ENCODE measurements around the gene FBF1.

The FBF1 gene

GRCh38 chr17:75959051-75959838 lies 18.4 kb upstream of the FBF1 start:
- no peak for DNase-seq (ENCODE audit: low spot score)

GRCh38 chr17:75950855-75951554 lies 10.2 kb upstream of the FBF1 start:
- DNase-seq (ENCODE audit: low spot score), result no peak

GRCh38 chr17:75950421-75950820 lies 9.6 kb upstream of the FBF1 start:
- DNase-seq (ENCODE audit: low spot score), result no peak

- DNase-seq (ENCODE audit: low spot score), result no peak
Measured at GRCh38 chr17:75945211-75945610, 4.4 kb upstream of the FBF1 start.

- DNase-seq (ENCODE audit: low spot score), result no peak
Measured at GRCh38 chr17:75943491-75943890, 2.6 kb upstream of the FBF1 start.

GRCh38 chr17:75942473-75942872 lies 1.6 kb upstream of the FBF1 start:
- DNase-seq (ENCODE audit: low spot score), result no peak

- no peak for DNase-seq (ENCODE audit: low spot score)
Measured at GRCh38 chr17:75941442-75941819, 589 bp upstream of the FBF1 start.

- DNase-seq (ENCODE audit: low spot score), result no peak
Measured at GRCh38 chr17:75937652-75938051, 3.2 kb downstream of the FBF1 start.

GRCh38 chr17:75933808-75934207 lies 7.0 kb downstream of the FBF1 start:
- DNase-seq (ENCODE audit: low spot score), result no peak

- DNase-seq (ENCODE audit: low spot score), result no peak
Measured at GRCh38 chr17:75932852-75933251, 8.0 kb downstream of the FBF1 start.

GRCh38 chr17:75931062-75931461 lies 9.8 kb downstream of the FBF1 start:
- DNase-seq (ENCODE audit: low spot score), result no peak

GRCh38 chr17:75927286-75927922 lies 13.4 kb downstream of the FBF1 start:
- DNase-seq (ENCODE audit: low spot score), result no peak

- DNase-seq (ENCODE audit: low spot score), result no peak
Measured at GRCh38 chr17:75926456-75926855, 14.4 kb downstream of the FBF1 start.

- DNase-seq (ENCODE audit: low spot score), result no peak
Measured at GRCh38 chr17:75925912-75926311, 14.9 kb downstream of the FBF1 start.

GRCh38 chr17:75925103-75925502 lies 15.7 kb downstream of the FBF1 start:
- DNase-seq (ENCODE audit: low spot score), result no peak

- no peak for DNase-seq (ENCODE audit: low spot score)
Measured at GRCh38 chr17:75922963-75923874, 17.6 kb downstream of the FBF1 start.

GRCh38 chr17:75922173-75922961 lies 18.5 kb downstream of the FBF1 start:
- DNase-seq (ENCODE audit: low spot score), result no peak

GRCh38 chr17:75921596-75921995 lies 19.2 kb downstream of the FBF1 start:
- no peak for DNase-seq (ENCODE audit: low spot score)

- DNase-seq (ENCODE audit: low spot score), result no peak
Measured at GRCh38 chr17:75920045-75920560, 20.7 kb downstream of the FBF1 start.

- DNase-seq (ENCODE audit: low spot score), result no peak
Measured at GRCh38 chr17:75919611-75920010, 21.2 kb downstream of the FBF1 start.

- DNase-seq (ENCODE audit: low spot score), result no peak
Measured at GRCh38 chr17:75917917-75918445, 22.9 kb downstream of the FBF1 start.
